Panc1 (cell line): ENCODE data around the gene UBE2K. TPM values are rescaled to one million over a fixed set of nuclear protein-coding genes. Genes with fewer than 3 reads are reported as not detected.

Experiments
- ATAC-seq: fragments of 200-7000 bp; cut with Tn5 transposase; 2 replicates; pipeline ENCODE4 v1.9.1; 2020; ENCODE audit warnings: mild to moderate bottlenecking, moderate library complexity
- BruUV-seq: library from RNA; stranded (reverse); fragments of 400-500 nt; replicated peaks from 2 replicates; lab custom pipeline; 2021; lab: Mats Ljungman, UMichigan
- CTCF ChIA-PET: fragments of 300-600 bp; sonication (Branson Sonifier 250); formaldehyde crosslinking; loops from one replicate; lab custom pipeline; 2022; ENCODE audit warnings: antibody characterized with exemption; lab: Charles Lee
- POLR2A ChIA-PET: fragments of 300-600 bp; sonication (Branson Sonifier 250); formaldehyde crosslinking; loops from one replicate; lab custom pipeline; 2022; ENCODE audit warnings: antibody characterized with exemption; lab: Charles Lee
- DNase-seq: peaks from one replicate; pipeline ENCODE4 v3.0.0-alpha.2; 2010; ENCODE audit warnings: low read depth, low spot score
- H3K27ac ChIP-seq: 2 replicates; pipeline ENCODE4 v1.5.1; 2011; ENCODE audit warnings: mild to moderate bottlenecking, low read length, inconsistent platforms
- H3K27me3 ChIP-seq: fragments of 200-500 bp; sonication (Bioruptor generic); 2 replicates; pipeline ENCODE4 v1.6.0; 2014; ENCODE audit warnings: low read length, inconsistent platforms; ENCODE audit not compliant: control insufficient read depth, insufficient read depth
- H3K36me3 ChIP-seq: fragments of 200-500 bp; sonication (Bioruptor generic); 2 replicates; pipeline ENCODE4 v1.5.1; 2014; ENCODE audit warnings: inconsistent platforms, mild to moderate bottlenecking, low read length, moderate library complexity; ENCODE audit not compliant: control insufficient read depth, insufficient read depth
- H3K4me1 ChIP-seq: 2 replicates; pipeline ENCODE4 v1.5.1; 2011; ENCODE audit warnings: inconsistent platforms, mild to moderate bottlenecking, low read length, moderate library complexity; ENCODE audit not compliant: control insufficient read depth, insufficient read depth
- H3K4me3 ChIP-seq, 2 experiments: 2 replicates each; pipeline ENCODE4 v1.5.1; 2011 to 2012; ENCODE audit warnings: low read depth in 2 of 2, low read length in 2 of 2, mild to moderate bottlenecking in 2 of 2, inconsistent platforms in 1 of 2, moderate library complexity in 1 of 2
- H3K9me3 ChIP-seq: fragments of 200-500 bp; sonication (Bioruptor generic); 2 replicates; pipeline ENCODE4 v1.5.1; 2014; ENCODE audit warnings: low read depth, mild to moderate bottlenecking, inconsistent platforms, low read length, moderate library complexity; ENCODE audit not compliant: control insufficient read depth, insufficient read depth
- CTCF ChIP-seq: fragments of 450-650 bp; IDR thresholded peaks from 2 replicates; pipeline ENCODE4 v1.5.1; 2017; ENCODE audit warnings: mild to moderate bottlenecking
- POLR2AphosphoS5 ChIP-seq: IDR thresholded peaks from 2 replicates; pipeline ENCODE4 v1.6.1; 2012; ENCODE audit warnings: mild to moderate bottlenecking, low read depth, low read length, moderate library complexity
- REST ChIP-seq, 2 experiments: IDR thresholded peaks; 2 replicates each; pipeline ENCODE4 v1.6.1; 2011 to 2012; ENCODE audit warnings: low read depth in 2 of 2, control low read depth in 1 of 2, low read length in 1 of 2, mild to moderate bottlenecking in 1 of 2, moderate library complexity in 1 of 2; ENCODE audit not compliant: insufficient read depth in 1 of 2
- SIN3A ChIP-seq: IDR thresholded peaks from 2 replicates; pipeline ENCODE4 v1.6.1; 2012; ENCODE audit warnings: low read depth, mild to moderate bottlenecking, low read length, moderate library complexity, borderline replicate concordance; ENCODE audit not compliant: insufficient read depth
- TCF7L2 ChIP-seq: IDR thresholded peaks from 2 replicates; pipeline ENCODE4 v1.6.1; 2011; ENCODE audit warnings: mild to moderate bottlenecking, low read depth, low read length, inconsistent platforms
- in situ Hi-C: cut with HindIII; loops from 2 replicates; pipeline ENCODE4 v1.10.0; 2016; ENCODE audit warnings: low sequenced_read_pairs, low pct_unique_long_range_greater_than_20kb
- intact Hi-C: fragments of 100-400 bp; cut with micrococcal nuclease; formaldehyde crosslinking; loops from one replicate; pipeline ENCODE4 v1.10.0; 2022; ENCODE audit not compliant: unreplicated experiment
- total RNA-seq: library from RNA; stranded (reverse); gene quantifications from one replicate; pipeline ENCODE4 v1.2.1, GENCODE V29; 2021; ENCODE audit not compliant: unreplicated experiment

Gene UBE2K
- total RNA-seq, 1 experiment from 2014 or later = 84.1 TPM

GRCh38 chr4:39741401-39741800 is 43.5 kb downstream of the UBE2K start:
- Histone ChIP-seq H3K9me3 (no peaks in the 10 kb centered on the region), H3K36me3 (peaks cover 3% of the 10 kb centered on the region; the same call in 1 of the 2 replicates), H3K27ac (no peak overlapping the region), H3K4me3 (no peak overlapping the region), H3K27me3 (no peaks in the 10 kb centered on the region), H3K4me1 (peaks cover 4% of the 10 kb centered on the region; the same call in 1 of the 2 replicates)
- no TSS peak for BruUV-seq
- ATAC-seq = no peak
- intact Hi-C loops = no loop called here
- TF ChIP-seq REST (IDR thresholded peaks at IDR 0.05; ENCODE audit: insufficient read depth in 1 of 2, low read depth in 2 of 2, low read length in 1 of 2) (no peak), POLR2AphosphoS5 (no peak), SIN3A (no peak)
- in situ Hi-C loops = no loop called here
- no peak for DNase-seq
- POLR2A ChIA-PET = no interaction called here
- CTCF ChIA-PET = no interaction called here

- TF ChIP-seq REST (IDR thresholded peaks at IDR 0.05; ENCODE audit: insufficient read depth in 1 of 2, low read depth in 2 of 2, low read length in 1 of 2) (no peak), SIN3A (no peak), POLR2AphosphoS5 (no peak), TCF7L2 (no peak), CTCF (no peak)
- Histone ChIP-seq H3K27me3 (no peaks in the 10 kb centered on the region), H3K4me3 (no peak overlapping the region), H3K27ac (no peak overlapping the region), H3K4me1 (no peaks in the 10 kb centered on the region), H3K9me3 (no peaks in the 10 kb centered on the region), H3K36me3 (peaks cover 3% of the 10 kb centered on the region; the same call in 1 of the 2 replicates)
- CTCF ChIA-PET = no interaction called here
- intact Hi-C loops (no loop called here), in situ Hi-C loops (no loop called here)
- DNase-seq (no peak), ATAC-seq (no peak)
- POLR2A ChIA-PET = no interaction called here
- no TSS peak for BruUV-seq
Observed at GRCh38 chr4:39745920-39746319, 48.0 kb downstream of the UBE2K start.
